Measurements from ENCODE around the gene KCNK3. TPM values are rescaled to one million over a fixed set of nuclear protein-coding genes. Genes with fewer than 3 reads are reported as not detected.

The KCNK3 gene
- total and polyA plus RNA-seq, 2 of the 13 experiments (the other 11 are each of a cell fraction or from before 2014, with no cell fraction given), result not detected

DNA sequence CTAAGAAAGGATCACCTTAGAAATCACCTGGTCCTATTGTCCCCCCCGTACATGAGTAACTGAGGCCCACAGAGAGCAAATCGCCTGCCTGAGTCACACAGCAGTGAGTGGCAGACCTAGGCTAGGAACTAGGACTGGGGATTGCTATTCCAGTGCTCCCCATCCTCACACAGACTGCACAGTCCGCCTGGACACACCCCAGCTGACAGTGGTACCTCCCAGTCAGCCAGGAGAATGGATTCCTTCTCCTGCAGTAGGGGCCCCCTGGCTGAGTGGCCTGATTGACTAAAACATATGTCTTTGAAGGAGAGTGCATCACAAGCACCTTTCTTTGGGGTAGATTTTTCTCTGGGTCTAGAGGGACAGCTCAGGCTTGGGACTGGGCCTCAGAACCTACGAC is 39.2 kb downstream of the KCNK3 start:
- DNase-seq (ENCODE audit: low spot score) (no peak), FAIRE-seq (no peak), ATAC-seq (no peak)
- ChIA-PET CTCF (ENCODE audit: low intra/inter-chr PET ratio, low total read pairs) (no interaction called here), POLR2A (no interaction called here)
- 25% methylated on average over 4 of the region's 4 CpGs for WGBS (ENCODE audit: low lambda C conversion rate)
- H3K4me2 ChIP-seq (ENCODE audit: low read depth, low read length), result no peak overlapping the region
- no peak overlapping the region for H3K9ac ChIP-seq (ENCODE audit: insufficient read depth, low read depth, low read length)
- H3K36me3 ChIP-seq (replicated peaks in 1 of 2; ENCODE audit: control insufficient read depth in 1 of 2, insufficient read depth in 2 of 2, low read length in 2 of 2), result no peaks in the 10 kb centered on the region
- intact Hi-C loops (cut with micrococcal nuclease; ENCODE audit: unreplicated experiment), result no loop called here
- H2AFZ ChIP-seq (ENCODE audit: low read length), result no peak overlapping the region
- no peaks in the 10 kb centered on the region for H4K20me1 ChIP-seq (ENCODE audit: insufficient read depth, low read length)
- H3K27me3 ChIP-seq (ENCODE audit: control insufficient read depth in 1 of 2, insufficient read depth in 2 of 2, low read length in 2 of 2), result peaks cover 6 to 29% of the 10 kb centered on the region in 2 experiments; a peak in 3 of 5 replicates
- H3K4me3 ChIP-seq (replicated peaks in 1 of 3; ENCODE audit: insufficient read depth in 1 of 3, low read depth in 2 of 3, low read length in 3 of 3), result no peak overlapping the region
- no TSS peak for BruUV-seq (replicated peaks)
- H3K27ac ChIP-seq (ENCODE audit: extremely low read length, insufficient read depth, low read length), result no peak overlapping the region
- no peaks in the 10 kb centered on the region for H3K79me2 ChIP-seq (ENCODE audit: insufficient read depth, low read length)
- in situ Hi-C loops (cut with HindIII; ENCODE audit: extremely low pct_ligation_motif_present, low pct_unique_long_range_greater_than_20kb), result no loop called here
- H3K4me1 ChIP-seq (ENCODE audit: insufficient read depth, low read length), result peaks cover 20% of the 10 kb centered on the region
- no peaks in the 10 kb centered on the region for H3K9me3 ChIP-seq (ENCODE audit: low read length)
- TF ChIP-seq NONO (IDR thresholded peaks at IDR 0.05) (no peak), NONO (CRISPR knock-in tag; conservative IDR thresholded peaks at IDR 0.05) (no peak), GATAD2A (CRISPR knock-in tag; IDR thresholded peaks at IDR 0.05) (no peak), KDM3A (CRISPR knock-in tag; IDR thresholded peaks at IDR 0.05; ENCODE audit: low read depth) (no peak), ZBTB4 (CRISPR knock-in tag; IDR thresholded peaks at IDR 0.05; ENCODE audit: borderline replicate concordance) (no peak), PAXIP1 (CRISPR knock-in tag; conservative IDR thresholded peaks at IDR 0.05) (no peak), ZNF773 (CRISPR knock-in tag; IDR thresholded peaks at IDR 0.05; ENCODE audit: borderline replicate concordance) (no peak), EEA1 (CRISPR knock-in tag; IDR thresholded peaks at IDR 0.05; ENCODE audit: borderline replicate concordance) (no peak), SALL2 (CRISPR knock-in tag; IDR thresholded peaks at IDR 0.05) (no peak), ZNF619 (CRISPR knock-in tag; IDR thresholded peaks at IDR 0.05) (no peak), U2AF1 (optimal IDR thresholded peaks at IDR 0.05; ENCODE audit: low read depth, low read length) (no peak)
- TF ChIP-seq, protein P1, sequence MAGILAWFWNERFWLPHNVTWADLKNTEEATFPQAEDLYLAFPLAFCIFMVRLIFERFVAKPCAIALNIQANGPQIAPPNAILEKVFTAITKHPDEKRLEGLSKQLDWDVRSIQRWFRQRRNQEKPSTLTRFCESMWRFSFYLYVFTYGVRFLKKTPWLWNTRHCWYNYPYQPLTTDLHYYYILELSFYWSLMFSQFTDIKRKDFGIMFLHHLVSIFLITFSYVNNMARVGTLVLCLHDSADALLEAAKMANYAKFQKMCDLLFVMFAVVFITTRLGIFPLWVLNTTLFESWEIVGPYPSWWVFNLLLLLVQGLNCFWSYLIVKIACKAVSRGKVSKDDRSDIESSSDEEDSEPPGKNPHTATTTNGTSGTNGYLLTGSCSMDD (CRISPR knock-in tag; IDR thresholded peaks at IDR 0.05), result no peak
- TF ChIP-seq, protein P2, sequence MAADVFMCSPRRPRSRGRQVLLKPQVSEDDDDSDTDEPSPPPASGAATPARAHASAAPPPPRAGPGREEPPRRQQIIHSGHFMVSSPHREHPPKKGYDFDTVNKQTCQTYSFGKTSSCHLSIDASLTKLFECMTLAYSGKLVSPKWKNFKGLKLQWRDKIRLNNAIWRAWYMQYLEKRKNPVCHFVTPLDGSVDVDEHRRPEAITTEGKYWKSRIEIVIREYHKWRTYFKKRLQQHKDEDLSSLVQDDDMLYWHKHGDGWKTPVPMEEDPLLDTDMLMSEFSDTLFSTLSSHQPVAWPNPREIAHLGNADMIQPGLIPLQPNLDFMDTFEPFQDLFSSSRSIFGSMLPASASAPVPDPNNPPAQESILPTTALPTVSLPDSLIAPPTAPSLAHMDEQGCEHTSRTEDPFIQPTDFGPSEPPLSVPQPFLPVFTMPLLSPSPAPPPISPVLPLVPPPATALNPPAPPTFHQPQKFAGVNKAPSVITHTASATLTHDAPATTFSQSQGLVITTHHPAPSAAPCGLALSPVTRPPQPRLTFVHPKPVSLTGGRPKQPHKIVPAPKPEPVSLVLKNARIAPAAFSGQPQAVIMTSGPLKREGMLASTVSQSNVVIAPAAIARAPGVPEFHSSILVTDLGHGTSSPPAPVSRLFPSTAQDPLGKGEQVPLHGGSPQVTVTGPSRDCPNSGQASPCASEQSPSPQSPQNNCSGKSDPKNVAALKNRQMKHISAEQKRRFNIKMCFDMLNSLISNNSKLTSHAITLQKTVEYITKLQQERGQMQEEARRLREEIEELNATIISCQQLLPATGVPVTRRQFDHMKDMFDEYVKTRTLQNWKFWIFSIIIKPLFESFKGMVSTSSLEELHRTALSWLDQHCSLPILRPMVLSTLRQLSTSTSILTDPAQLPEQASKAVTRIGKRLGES (CRISPR knock-in tag; IDR thresholded peaks at IDR 0.05; ENCODE audit: borderline replicate concordance), result no peak
- TF ChIP-seq, protein P3, sequence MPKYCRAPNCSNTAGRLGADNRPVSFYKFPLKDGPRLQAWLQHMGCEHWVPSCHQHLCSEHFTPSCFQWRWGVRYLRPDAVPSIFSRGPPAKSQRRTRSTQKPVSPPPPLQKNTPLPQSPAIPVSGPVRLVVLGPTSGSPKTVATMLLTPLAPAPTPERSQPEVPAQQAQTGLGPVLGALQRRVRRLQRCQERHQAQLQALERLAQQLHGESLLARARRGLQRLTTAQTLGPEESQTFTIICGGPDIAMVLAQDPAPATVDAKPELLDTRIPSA (CRISPR knock-in tag; IDR thresholded peaks at IDR 0.05; ENCODE audit: borderline replicate concordance), result no peak

Measured in HepG2 (cell line).